ENCODE measurements around the gene LRRC32. TPM values are rescaled to one million over a fixed set of nuclear protein-coding genes. Genes with fewer than 3 reads are reported as not detected.
A peak's percentile ranks its signal among the peaks of the same experiment; 100 is the strongest.

LRRC32 gene
- total and polyA plus RNA-seq, 2 donors (not counting 1 experiment from before 2014, with no cell fraction given) = 19.2 to 103 TPM

DNA sequence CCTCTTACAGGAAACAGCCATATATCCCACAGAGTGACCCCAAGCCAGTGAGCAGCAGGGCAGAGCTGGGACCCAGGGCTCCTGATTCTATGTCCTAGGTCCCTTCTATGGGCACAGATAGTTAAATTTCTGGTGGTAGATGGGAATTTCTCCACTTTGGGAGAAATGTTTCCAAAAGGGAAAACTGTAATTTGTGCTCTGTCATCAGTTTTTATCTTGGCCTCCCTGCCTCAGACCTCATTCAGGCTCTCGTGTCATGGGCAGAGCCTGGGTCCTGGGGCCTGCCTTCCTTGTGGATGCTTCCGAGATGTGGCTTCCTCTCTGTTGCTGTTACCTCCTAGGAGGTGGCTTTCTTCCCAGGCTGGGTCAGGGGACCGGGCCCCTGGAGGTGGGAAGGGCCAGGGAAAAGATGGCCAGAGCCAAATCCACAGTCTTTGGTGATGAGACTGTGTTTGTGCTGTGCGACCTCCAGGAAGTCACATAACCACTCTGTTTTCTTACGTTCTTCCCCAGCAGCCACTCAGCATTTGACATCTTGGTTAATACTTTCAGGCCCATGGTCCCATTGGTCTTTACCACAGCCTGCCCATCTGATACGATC lies 8.6 kb downstream of the LRRC32 start:
- H2AFZ ChIP-seq (ENCODE audit: low read length) = no peak overlapping the region
- peaks cover 13% of the 10 kb centered on the region for H3K79me2 ChIP-seq (ENCODE audit: control insufficient read depth, insufficient read depth, low read length)
- no peak overlapping the region for H3K27ac ChIP-seq (ENCODE audit: insufficient read depth, low read length)
- H4K20me1 ChIP-seq (ENCODE audit: control insufficient read depth, extremely low read depth, insufficient read depth, low read length) = no peaks in the 10 kb centered on the region
- no peak overlapping the region for H3K4me2 ChIP-seq (ENCODE audit: extremely low read depth, insufficient read depth, low read length)
- H3K27me3 ChIP-seq (ENCODE audit: control insufficient read depth, insufficient read depth, low read length) = no peaks in the 10 kb centered on the region
- peaks cover 18% of the 10 kb centered on the region for H3K36me3 ChIP-seq (ENCODE audit: control insufficient read depth, insufficient read depth, low read length)
- H3K9me3 ChIP-seq (ENCODE audit: control insufficient read depth, insufficient read depth, low read depth, low read length) = no peaks in the 10 kb centered on the region
- H3K4me1 ChIP-seq (ENCODE audit: control insufficient read depth, extremely low read depth, insufficient read depth, low read length) = peaks cover 10% of the 10 kb centered on the region
- H3K4me3 ChIP-seq (replicated peaks in 1 of 4; ENCODE audit: control extremely low read depth in 1 of 4, insufficient read depth in 1 of 4, low read depth in 3 of 4, low read length in 4 of 4) = no peak overlapping the region
- DNase-seq (ENCODE audit: low read depth in 2 of 2) = peak in 1 of 2 donors; percentile 26
- H3K9ac ChIP-seq (ENCODE audit: insufficient read depth, low read length) = no peak overlapping the region
- no peak for TF ChIP-seq EZH2 (IDR thresholded peaks at IDR 0.05; ENCODE audit: low read length, missing control alignments)

GRCh38 chr11:76661306-76661751 lies 9.2 kb downstream of the LRRC32 start:
- Histone ChIP-seq H3K4me1 (ENCODE audit: control insufficient read depth, extremely low read depth, insufficient read depth, low read length) (peaks cover 12% of the 10 kb centered on the region), H3K9ac (ENCODE audit: insufficient read depth, low read length) (no peak overlapping the region), H3K9me3 (ENCODE audit: control insufficient read depth, insufficient read depth, low read depth, low read length) (no peaks in the 10 kb centered on the region), H3K4me2 (ENCODE audit: extremely low read depth, insufficient read depth, low read length) (no peak overlapping the region), H4K20me1 (ENCODE audit: control insufficient read depth, extremely low read depth, insufficient read depth, low read length) (no peaks in the 10 kb centered on the region), H2AFZ (ENCODE audit: low read length) (no peak overlapping the region), H3K79me2 (ENCODE audit: control insufficient read depth, insufficient read depth, low read length) (peaks cover 9% of the 10 kb centered on the region), H3K27me3 (ENCODE audit: control insufficient read depth, insufficient read depth, low read length) (no peaks in the 10 kb centered on the region), H3K4me3 (replicated peaks in 1 of 4; ENCODE audit: control extremely low read depth in 1 of 4, insufficient read depth in 1 of 4, low read depth in 3 of 4, low read length in 4 of 4) (no peak overlapping the region), H3K27ac (ENCODE audit: insufficient read depth, low read length) (no peak overlapping the region), H3K36me3 (ENCODE audit: control insufficient read depth, insufficient read depth, low read length) (peaks cover 18% of the 10 kb centered on the region)
- TF ChIP-seq EZH2 (IDR thresholded peaks at IDR 0.05; ENCODE audit: low read length, missing control alignments) = no peak
- no peak for TF ChIP-seq CTCF (conservative IDR thresholded peaks at IDR 0.05 in 1 of 2, IDR thresholded peaks at IDR 0.05 in 1 of 2; ENCODE audit: low read depth in 1 of 2, low read length in 2 of 2)
- no peak for DNase-seq (ENCODE audit: low read depth in 2 of 2)

DNA sequence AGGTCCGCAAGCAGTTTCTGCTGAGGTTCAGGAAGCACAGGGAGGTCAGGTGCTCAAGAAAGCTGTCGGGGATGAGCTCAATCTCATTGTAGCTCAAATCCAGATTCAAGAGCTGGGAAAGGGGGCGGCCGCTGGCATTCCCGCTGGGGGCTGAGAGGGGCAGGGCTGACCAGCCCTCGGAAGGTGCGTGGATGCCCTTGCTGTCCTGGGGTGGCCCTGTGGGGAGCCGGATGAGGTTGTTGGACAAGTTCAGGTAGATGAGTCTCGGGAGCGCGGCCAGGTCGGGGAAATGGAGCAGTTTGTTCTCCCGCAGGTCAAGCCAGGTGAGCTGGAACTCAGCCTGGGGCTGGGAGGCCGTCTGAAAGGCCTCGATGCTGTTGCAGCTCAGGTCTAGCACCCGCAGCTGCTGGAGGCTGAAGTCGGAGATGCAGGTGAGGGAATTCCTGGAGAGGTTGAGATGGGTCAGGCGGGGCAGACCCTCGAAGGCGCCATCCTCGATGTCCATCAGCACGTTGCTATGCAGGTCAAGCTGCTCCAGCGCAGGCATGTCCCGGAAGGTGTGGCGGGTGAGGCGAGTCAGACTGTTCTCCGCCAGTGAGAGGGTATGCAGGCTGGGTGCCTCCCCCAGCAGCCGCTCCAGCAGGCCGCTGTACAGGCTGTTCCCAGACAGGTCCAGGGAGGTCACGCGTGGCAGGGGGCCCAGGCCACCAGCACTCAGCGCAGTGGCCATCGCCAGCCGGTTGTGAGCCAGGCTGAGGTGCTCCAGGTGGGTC lies 9.8 kb downstream of the LRRC32 start:
- TF ChIP-seq EZH2 (IDR thresholded peaks at IDR 0.05; ENCODE audit: low read length, missing control alignments) (no peak), CTCF (conservative IDR thresholded peaks at IDR 0.05 in 1 of 2, IDR thresholded peaks at IDR 0.05 in 1 of 2; ENCODE audit: low read depth in 1 of 2, low read length in 2 of 2) (no peak)
- Histone ChIP-seq H3K4me3 (replicated peaks in 1 of 4; ENCODE audit: control extremely low read depth in 1 of 4, insufficient read depth in 1 of 4, low read depth in 3 of 4, low read length in 4 of 4) (no peak overlapping the region), H3K4me1 (ENCODE audit: control insufficient read depth, extremely low read depth, insufficient read depth, low read length) (peaks cover 15% of the 10 kb centered on the region), H3K9me3 (ENCODE audit: control insufficient read depth, insufficient read depth, low read depth, low read length) (no peaks in the 10 kb centered on the region), H2AFZ (ENCODE audit: low read length) (no peak overlapping the region), H3K79me2 (ENCODE audit: control insufficient read depth, insufficient read depth, low read length) (peaks cover 4% of the 10 kb centered on the region), H3K9ac (ENCODE audit: insufficient read depth, low read length) (no peak overlapping the region), H3K27me3 (ENCODE audit: control insufficient read depth, insufficient read depth, low read length) (no peaks in the 10 kb centered on the region), H3K4me2 (ENCODE audit: extremely low read depth, insufficient read depth, low read length) (no peak overlapping the region), H4K20me1 (ENCODE audit: control insufficient read depth, extremely low read depth, insufficient read depth, low read length) (no peaks in the 10 kb centered on the region), H3K27ac (ENCODE audit: insufficient read depth, low read length) (no peak overlapping the region), H3K36me3 (ENCODE audit: control insufficient read depth, insufficient read depth, low read length) (peaks cover 18% of the 10 kb centered on the region)
- DNase-seq (ENCODE audit: low read depth in 2 of 2) = no peak
